Fibroblast of skin of abdomen (primary cell): ENCODE data around the gene SLC35D1.
A peak's percentile ranks its signal among the peaks of the same experiment; 100 is the strongest.

Source experiments
- DNase-seq: peaks from one replicate; pipeline ENCODE4 v3.0.0-alpha.2; 2013

SLC35D1 gene

GRCh38 chr1:67043366-67043765, 10.6 kb downstream of the SLC35D1 start:
- DNase-seq, result no peak

DNA sequence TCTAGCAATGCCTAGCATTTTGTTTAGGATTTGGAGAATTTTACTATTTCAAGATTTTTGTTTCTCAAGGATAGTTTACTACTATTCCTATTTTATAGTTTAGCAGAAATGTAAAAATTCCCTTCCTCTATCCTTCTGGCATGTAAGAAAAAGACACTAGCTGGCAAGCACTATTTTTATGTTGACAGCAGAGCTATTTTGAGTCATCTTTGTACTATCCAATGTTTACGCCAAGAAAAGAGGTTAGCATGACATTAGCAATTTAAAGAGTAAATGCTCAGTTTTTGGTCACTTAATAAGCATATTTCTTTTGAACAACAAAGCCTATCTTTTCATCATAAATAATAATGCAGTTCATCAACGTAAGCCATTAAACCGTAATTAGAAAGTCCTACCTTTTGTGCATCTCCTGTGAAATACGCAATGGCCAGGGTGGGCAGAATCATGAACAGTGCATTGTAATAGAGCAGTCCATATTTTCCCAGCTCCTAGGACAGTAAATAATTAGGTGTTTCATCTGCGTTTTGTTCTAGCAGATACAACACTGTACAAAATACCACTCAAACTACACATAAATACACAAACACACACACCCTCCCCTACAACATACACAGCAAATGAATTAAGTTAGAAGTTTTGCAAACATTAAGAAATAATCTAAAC, 12.0 kb downstream of the SLC35D1 start:
- DNase-seq, result peak; percentile 41

GRCh38 chr1:67040405-67040804, 13.5 kb downstream of the SLC35D1 start:
- DNase-seq, result no peak

- no peak for DNase-seq
Measured at GRCh38 chr1:67031859-67032247, 22.1 kb downstream of the SLC35D1 start.

DNA sequence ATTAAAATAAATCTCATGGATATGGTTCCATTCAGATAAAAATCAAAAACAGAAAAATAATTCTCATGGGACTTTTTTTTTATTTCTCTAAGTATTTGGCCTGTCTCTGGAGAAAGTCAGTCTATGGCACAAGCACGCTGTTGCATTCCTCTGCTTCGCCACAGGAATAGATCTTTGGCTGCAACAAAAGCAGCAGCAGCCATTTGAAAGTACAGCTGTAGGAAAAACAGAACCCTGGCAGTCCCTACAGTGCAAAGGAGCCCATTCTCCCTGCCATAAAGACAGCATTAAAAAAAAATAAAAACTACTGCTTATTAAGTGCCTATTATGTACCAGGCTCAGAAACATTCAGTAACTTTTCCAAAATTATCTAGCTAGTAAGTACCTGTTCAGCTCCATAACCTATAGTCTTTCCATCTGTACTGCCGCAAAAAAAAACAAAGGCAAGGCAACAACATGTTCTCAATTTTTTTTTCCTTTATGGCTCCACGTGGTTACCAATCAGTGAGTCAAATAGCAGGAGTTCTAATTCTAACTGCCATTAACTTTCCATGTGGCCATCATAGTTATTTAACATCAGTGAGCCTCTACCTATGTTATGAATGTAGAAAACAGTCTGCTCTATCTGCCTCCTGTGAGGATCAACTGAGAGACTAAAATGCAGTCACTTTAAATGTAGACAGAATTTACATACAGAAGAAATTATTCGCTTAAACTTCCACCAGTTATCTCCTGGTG, 22.7 kb downstream of the SLC35D1 start:
- peak; percentile 56 for DNase-seq

- DNase-seq, result no peak
Measured at GRCh38 chr1:67029472-67029871, 24.5 kb downstream of the SLC35D1 start.

GRCh38 chr1:67020765-67021164, 33.2 kb downstream of the SLC35D1 start:
- no peak for DNase-seq

DNA sequence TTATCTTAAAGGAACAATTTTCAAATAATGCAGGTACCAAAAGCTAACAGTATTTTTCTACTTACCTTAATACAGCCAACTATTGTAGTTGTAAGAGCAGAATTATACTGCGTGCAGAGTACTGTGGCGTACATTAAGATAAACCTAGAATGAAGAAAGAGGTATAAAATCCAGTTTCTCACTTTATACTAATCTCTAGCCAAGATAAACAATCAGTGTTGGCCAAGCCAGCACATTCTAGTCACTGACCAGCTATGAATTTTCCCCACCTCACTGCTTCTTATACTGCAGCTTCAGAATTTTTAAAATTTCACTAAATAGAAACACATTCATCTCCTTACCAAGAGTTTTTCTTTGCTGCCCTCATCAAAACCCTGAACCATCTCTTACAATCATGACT, 33.6 kb downstream of the SLC35D1 start:
- peak; percentile 72 for DNase-seq

GRCh38 chr1:67019600-67020136, 34.3 kb downstream of the SLC35D1 start:
- peak; percentile 93 for DNase-seq

GRCh38 chr1:67019121-67019520, 34.8 kb downstream of the SLC35D1 start:
- no peak for DNase-seq

GRCh38 chr1:67018574-67018973, 35.4 kb downstream of the SLC35D1 start:
- no peak for DNase-seq

- DNase-seq, result peak; percentile 49
Measured at GRCh38 chr1:67013573-67013972, 40.4 kb downstream of the SLC35D1 start.

GRCh38 chr1:67009792-67010191, 44.2 kb downstream of the SLC35D1 start:
- no peak for DNase-seq

DNA sequence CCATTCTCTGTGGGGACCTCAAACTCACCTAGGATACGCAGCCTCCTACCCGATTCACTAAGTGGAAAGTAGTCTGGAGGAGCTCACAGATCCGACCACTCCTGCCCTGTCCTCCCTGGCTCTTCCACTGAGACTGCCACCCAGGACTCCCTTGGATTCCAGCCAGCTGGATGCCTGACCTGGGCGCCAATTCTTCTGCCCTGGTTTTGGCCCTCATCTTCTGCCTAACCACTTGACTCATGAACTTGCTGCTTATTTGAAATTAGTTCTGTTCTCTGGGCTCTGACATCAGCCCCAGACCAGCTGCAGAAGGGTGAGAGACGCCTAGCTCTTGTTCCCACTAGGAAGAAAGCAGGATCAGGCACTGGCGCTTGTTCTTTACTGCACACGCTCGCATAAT, 48.9 kb downstream of the SLC35D1 start:
- DNase-seq, result no peak

DNA sequence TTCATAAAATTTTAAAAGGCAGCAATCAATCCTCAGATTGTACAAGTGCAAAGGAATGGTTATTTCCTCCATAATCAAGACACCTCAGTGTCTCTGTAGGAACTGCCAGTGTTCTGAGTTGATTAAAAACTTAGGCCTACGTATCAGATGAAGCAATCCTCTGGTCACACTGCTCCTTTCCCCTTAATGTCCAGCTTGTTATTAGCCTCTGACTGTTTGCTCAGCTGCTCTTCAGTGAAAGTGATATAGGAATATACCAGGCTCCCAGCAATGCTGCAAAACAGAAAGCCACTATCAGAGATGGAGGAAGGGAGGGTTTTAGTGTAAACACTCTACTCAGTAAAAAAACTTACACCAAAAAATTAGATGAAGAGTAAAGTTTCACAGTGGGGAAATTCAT, 49.8 kb downstream of the SLC35D1 start:
- no peak for DNase-seq

- no peak for DNase-seq
Measured at GRCh38 chr1:67001682-67002425, 52.1 kb downstream of the SLC35D1 start.

DNA sequence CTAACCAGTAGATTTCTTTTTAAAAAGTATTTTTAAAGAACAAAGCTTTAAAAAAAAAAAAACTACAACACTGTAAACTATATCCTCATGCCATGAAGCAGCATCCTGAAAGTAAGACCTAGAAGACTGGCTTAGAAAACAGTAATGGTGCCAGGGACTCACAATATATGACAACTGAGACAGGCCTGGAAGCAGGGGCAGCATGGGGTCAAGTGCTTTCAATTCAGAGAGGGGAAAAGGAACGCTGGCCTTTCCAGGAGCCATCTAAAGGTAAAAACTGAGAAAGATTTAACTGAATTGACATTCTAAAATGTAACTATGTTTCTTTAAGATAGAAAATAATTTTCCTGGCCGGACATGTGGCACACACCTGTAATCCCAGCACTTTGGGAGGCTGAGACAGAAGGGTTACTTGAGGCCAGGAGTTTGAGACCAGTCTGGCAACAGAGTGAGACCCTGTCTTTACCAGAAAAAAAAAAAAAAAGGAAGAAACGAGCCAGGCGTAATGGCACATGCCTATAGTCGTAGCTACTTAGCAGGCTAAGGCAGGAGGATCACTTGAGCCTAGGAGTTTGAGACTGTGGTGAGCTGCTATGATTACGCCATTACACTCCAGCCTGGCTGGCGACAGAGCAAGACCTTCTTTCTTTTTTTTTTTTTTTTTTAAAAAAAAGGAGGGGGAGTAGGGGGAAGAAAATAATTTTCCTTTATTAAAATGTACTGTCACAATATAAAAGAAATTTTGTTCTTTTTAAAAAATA, 54.1 kb downstream of the SLC35D1 start:
- DNase-seq, result no peak

DNA sequence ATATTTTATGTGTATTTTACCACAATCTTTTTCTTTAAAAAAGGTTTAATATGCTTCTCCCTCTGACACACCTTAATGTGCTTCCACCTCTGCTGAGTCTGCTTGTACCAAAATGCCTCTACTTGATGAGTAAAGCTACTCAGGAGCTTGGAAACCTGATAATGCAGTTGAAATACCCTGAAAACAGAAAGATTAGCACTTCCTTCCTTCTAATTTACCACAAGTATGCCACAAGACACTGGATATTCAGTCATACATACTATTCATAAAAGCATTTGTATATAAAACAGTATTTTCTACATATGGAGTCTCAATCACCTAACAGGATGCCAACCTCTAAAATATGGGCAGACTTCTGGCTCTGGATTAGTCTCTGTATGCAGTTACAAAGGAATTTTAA, 55.0 kb downstream of the SLC35D1 start:
- no peak for DNase-seq

- peak; percentile 68 for DNase-seq
Measured at GRCh38 chr1:66996018-66996682, 57.8 kb downstream of the SLC35D1 start.

DNA sequence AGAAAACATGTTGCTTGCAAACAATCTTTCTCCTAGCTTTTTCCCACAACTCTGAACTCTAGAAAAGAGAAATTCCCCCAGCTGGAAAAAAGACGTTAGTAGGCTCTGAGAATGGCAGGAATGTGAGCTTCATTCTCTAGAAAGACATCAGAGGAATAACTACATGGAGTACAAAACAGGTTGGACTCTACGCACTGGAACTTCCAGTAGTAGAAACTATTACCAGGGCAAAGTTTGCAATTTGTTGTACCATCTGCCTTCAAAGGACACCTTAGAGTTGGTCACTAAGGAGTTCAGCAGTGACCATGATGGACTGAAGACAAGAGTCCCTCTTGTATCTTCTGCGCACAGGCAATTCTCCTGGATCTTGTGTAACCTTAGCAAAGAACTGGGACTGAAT, 60.9 kb downstream of the SLC35D1 start:
- DNase-seq, result no peak

DNA sequence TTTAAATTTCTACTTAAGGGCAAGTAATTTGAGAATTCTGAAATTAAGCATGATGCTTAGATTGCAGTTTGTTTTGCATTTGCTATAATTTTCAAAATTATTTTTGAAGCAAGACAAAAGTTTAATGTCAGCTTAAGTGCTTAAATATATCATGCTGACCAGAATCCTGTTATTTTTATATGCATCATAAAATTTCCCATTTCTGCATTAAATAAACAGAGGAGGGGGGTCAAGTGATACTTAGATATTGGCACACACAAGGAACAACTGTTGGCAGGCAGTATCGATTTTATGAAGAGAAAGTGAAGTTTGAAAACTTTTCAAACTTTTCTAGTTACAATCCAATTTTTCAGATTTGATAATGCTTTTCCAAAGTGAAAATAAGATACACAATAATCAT, 68.1 kb downstream of the SLC35D1 start:
- DNase-seq, result no peak

DNA sequence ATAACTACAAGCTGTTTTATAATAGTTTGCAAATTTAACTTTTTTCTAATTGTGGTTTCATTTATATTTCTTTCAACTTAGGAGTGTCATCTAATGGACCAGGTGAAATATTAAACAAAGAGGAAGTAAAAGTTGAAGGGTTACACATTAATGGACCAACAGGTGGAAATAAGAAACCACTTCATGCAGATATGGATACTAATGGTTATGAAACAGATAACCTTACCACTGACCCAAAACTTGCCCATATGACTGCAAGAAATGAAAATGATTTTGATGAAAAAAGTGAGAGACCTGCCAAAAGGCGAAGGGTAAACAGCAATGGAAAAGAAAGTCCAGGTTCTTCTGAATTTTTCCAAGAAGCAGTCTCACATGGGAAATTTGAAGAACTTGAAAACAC, 69.5 kb downstream of the SLC35D1 start:
- no peak for DNase-seq
